NCI-H2081 (cell line): ENCODE results near the gene RPL13.
"Not testable (repeated sequence)": the region's sequence is repeated elsewhere in the genome, so short reads cannot be mapped to it uniquely, and the experiment has no call there.

Experiments
- DNase-seq, 2 experiments: peaks; one replicate each; lab custom pipeline; 2025; lab: John Stamatoyannopoulos, UW

The RPL13 gene

DNA sequence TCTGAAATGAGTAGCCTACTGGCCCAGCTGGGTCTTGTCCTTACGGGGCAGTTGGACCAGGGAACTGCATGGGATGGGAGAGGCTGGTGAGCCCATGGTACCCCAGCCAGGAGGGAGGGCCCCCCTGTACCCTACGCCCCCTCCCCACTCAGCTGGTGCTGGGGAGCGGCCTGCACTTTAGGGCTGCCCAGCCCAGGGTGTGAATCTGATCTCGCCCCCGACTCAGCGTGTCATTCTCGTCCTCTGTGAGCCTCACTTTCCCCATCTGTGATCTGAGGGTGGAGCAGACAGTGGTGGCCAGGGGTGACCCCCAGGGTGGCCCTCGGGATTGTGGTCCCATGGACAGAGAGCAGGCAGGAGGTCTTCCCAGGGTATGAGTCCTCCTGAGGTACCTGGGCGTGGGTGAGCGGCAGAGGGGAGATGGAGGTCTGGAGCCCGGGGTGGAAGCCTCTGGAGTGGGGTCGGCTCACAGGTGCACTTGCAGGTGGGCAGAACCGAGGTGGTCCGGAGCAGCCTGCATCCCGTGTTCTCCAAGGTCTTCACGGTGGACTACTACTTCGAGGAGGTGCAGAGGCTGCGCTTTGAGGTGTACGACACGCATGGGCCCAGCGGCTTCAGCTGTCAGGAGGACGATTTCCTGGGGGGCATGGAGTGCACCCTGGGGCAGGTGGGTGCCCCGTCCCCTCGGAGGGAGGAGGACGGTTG lies 16.7 kb downstream of the RPL13 start:
- DNase-seq, result no peak

DNA sequence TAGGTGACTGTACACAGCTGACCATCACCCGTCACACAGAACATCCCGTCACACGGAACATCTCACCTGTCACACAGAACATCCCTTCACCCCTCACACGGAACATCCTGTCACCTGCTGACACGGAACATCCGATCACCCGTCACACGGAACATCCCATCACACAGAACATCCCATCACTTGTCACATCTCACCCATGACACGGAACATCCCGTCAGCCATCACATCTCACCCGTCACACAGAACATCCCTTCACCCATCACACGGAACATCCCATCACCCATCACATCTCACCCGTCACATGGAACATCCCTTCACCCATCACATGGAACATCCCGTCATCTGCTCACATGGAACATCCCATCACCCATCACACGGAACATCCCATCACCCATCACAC lies 18.9 kb downstream of the RPL13 start:
- no peak for DNase-seq

DNA sequence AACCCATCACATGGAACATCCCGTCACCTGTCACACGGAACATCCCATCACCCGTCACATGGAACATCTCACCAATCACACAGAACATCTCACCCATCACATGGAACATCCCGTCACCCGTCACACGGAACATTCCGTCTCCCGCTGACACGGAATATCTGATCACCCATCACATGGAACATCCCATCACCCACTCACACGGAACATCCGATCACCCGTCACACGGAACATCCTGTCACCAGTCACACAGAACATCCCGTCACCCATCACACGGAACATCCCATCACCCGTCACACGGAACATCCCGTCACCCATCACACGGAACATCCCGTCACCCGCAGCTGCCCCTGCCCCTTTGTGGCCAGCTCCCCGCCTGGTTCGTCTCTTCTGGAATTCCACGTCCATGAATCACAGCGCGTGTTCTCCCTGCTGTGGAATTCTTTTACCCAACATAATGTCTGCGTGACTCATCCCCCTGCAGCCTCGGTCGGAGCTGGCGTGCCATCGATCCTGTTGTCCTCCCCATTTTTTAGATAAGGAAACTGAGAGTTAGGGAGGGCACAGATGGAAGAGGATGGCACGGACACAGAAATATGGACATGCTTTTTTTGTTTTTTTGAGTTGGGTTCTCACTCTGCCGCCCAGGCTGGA lies 20.7 kb downstream of the RPL13 start:
- no peak for DNase-seq

DNA sequence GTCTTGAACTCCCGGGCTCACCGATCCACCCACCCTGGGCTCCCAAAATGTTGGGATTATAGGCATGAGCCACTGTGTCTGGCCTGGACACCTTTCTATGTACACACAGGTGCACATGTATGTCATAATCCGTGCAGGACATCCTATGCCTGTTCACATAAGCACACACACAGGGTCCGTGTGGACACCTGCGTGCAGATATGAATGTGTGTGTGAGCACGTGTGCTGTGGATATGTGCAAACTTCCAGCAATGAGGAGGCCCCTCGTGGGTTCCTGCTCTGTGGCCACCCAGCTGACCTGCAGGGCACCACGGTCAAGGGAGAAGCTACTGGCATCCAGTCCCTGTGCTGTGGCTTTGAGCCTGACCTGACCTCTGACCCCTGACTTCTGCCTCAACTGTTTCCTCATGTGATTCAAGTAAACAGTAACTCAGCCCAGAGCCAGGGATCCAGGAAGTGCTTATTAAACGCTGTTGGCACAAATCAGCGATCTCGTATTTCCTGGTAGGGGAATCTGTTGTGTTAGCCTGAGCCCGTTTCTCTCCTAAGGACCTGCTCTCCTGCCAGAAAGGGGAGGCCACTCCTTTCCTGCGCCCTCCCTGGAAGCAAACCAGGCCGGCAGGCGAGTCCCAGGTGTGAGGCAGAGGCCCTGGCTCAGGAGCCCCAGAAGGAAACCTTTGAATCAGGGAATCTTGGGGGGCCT lies 21.5 kb downstream of the RPL13 start:
- DNase-seq, result peak; percentile 35 to 75

DNA sequence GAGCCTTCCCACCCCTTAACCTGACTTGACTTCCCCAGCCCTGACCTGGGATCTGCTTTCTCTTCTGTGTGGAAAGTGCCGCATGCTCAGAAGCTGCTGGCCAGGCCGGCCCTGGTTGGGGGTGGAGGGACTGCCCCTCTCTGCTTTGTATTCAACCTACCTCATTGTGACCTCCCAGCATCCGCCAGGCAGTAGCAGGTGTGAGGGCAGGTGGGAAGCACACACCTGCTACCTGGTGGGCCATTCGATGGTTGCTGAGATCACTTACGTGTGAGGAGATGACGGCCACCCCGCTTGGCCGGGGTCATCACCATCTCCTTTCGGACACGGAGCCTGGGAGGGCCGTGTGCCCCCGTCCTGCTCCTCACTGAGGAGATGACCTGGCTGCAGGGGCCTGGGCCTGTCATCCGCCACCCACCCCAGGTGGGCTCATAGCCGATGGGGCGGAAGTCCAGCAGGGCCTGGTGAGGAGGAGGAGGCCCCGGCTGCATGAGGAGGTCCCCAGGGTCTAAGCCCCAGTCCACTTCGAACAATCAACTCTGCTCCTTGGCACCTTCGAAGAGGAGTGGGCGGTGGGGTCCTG lies 22.2 kb downstream of the RPL13 start:
- DNase-seq, result peak in 1 of 2 experiments; percentile 5

DNA sequence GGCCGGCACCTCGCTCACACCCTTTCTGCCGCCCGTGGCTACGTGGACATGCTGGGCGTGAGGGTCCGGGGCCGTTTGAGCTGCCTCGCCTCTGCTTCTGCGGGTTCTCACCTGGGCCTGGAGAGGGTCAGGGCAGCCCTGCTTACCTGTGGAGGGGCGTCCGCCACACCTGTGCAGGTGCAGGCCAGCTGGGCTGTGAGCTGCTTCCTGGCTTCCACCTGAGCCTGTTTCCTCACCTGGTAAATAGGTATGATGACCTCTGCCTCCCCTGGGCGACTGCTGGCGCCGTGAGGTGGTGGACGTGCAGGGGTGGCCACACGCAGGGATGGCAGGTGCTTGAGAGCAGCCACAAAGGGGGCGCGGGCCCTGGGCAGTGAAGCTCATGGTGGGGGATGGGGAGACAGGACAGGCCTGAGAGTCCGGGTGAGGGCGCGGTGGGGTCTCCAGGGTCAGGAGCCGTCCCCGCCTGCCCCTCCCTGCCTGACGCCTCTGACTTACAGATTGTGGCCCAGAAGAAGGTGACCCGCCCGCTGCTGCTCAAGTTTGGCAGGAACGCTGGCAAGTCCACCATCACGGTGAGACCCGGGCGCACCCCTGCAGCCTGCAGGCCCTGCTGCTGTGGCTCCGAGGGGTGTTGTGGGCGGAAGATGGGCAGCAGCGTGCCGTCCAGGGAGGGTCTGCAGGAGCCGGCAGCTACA lies 22.9 kb downstream of the RPL13 start:
- no peak for DNase-seq

DNA sequence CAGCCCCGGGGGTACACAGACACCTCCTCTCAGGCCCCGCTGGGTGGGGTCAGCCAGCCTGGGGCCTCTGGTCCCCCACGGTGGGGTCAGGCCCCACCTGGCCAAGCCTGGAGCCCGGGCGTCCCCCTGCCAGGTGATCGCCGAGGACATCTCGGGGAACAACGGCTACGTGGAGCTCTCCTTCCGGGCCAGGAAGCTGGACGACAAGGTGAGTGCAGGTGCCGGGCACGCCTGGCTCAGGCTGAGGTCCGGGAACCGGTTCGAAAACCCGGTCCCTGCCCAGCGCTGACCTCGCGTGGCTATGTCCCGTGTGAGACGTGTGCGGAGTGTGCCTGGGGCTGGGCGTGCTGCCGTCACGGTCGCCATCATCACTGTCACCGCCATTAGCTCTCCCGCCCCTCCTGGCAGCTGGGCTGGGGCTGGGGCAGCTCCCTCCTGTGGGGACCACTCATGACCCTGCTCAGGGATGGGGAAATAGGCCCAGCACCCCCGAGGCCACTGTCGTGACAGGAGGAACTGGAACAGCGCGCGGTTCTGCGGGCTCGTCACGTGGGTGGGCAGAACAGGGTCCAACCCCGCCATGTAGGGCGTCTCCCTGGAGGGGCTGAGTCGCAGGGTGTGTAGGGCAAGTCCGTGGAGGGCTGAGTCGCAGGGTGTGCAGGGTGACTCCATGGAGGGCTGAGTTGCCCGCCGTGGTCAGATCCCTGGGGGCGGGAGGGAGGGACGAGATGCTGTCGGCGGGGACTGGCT lies 23.6 kb downstream of the RPL13 start:
- no peak for DNase-seq

DNA sequence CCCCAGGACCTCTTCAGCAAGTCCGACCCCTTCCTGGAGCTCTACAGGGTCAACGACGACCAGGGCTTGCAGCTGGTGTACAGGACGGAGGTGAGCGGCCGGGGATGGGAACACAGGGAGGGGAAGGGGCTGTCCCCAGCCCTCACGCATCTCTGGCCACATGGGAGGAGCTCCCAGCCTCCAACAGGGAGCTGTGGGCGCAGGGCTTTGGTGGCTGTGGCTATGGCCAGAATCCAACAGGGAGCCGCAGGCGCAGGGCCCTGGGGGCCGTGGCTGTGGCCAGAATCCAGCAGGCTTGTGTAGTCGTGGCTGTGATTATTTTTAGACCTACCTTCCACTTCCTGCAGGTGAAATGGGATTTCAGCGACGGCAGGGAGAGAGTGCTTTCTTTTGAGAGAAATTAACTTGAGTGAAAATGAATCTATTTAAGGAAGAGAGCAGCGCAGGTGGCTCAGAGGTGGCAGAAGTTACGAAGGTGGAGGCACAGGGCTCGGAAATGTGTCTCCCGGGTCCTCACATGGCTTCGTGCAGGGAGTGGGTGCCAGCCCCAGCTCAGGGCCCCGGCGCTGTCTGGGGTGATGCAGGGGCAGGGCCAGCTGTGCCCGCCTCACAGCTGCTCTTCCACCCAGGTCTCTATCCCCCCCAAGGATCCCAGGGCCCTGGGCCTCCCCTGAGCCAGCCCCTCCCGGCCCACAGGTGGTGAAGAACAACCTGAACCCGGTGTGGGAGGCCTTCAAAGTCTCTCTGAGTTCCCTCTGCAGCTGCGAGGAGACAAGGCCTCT lies 24.5 kb downstream of the RPL13 start:
- DNase-seq, result peak; percentile 52 to 78

DNA sequence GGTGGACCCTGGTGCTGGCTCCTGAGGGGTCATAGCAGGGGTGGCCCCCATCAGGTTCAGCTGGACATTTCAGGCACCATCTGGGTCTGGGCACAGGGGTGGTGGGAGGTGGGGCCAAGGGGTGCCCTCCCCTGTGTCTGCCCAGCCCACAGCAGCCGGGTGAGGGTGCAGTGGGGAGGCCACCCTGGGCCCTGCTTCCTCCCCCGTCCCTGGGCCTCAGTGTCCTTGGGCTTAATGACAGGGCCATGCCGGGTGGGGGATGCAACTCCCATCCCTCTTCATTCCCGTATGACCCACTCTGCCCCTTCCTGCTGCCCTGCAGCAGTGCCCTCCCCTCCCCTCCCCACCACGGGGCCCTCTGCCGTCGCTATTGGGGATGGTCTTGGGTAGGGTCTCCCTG lies 25.7 kb downstream of the RPL13 start:
- no peak for DNase-seq

DNA sequence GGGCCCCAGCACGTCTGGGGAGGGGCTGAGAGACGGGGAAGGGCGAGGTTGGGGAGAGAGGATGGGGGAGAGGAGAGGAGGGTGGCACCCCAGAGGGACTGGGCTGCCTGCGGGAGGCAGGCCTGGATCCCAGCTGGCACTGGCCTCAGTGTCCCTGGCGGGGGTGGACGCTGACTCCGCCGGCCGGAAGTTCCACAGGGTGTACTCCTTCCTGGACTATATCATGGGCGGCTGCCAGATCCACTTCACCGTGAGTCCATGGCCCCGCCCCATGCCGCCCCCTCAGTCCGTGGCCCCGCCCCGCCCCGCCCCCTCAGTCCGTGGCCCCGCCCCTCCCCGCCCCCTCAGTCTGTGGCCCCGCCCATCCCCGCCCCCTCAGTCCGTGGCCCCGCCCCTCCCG lies 26.4 kb downstream of the RPL13 start:
- DNase-seq, result no peak

DNA sequence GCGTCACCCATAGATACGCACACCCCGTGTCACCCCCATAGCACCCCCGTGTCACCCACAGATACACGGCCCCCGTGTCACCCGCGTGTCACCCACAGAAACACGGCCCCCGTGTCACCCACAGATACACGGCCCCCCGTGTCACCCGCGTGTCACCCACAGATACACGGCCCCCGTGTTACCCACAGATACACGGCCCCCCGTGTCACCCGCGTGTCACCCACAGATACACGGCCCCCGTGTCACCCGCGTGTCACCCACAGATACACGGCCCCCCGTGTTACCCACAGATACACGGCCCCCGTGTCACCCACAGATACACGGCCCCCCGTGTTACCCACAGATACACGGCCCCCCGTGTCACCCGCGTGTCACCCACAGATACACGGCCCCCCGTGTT lies 27.2 kb downstream of the RPL13 start:
- DNase-seq, result not testable (repeated sequence)

DNA sequence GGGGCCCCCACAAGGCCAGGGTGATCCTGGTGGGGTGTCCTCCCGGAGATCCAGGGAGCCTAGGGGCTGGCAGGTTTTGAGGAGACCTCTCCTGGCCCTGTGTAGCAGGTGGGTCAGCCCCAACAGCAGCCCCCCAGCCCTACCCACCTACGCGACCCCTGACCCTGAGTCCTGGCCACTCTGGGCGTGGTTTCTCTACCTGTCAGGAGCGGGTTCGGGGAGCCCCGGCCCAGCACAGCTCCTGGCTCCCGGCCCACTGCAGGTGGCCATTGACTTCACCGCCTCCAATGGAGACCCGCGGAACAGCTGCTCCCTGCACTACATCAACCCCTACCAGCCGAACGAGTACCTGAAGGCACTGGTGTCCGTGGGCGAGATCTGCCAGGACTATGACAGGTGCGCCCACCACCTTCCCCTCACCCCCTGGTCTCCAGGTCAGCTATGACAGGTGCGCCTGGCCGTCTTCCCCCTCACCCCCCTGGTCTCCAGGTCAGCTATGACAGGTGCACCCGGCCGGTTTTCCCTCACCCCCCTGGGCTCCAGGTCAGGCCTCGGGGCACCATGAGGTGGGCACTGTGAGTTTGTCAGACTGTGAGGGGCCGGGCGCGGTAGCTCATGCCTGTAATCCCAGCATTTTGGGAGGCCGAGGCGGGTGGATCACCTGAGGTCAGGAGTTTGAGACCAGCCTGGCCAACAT lies 28.1 kb downstream of the RPL13 start:
- DNase-seq, result no peak

DNA sequence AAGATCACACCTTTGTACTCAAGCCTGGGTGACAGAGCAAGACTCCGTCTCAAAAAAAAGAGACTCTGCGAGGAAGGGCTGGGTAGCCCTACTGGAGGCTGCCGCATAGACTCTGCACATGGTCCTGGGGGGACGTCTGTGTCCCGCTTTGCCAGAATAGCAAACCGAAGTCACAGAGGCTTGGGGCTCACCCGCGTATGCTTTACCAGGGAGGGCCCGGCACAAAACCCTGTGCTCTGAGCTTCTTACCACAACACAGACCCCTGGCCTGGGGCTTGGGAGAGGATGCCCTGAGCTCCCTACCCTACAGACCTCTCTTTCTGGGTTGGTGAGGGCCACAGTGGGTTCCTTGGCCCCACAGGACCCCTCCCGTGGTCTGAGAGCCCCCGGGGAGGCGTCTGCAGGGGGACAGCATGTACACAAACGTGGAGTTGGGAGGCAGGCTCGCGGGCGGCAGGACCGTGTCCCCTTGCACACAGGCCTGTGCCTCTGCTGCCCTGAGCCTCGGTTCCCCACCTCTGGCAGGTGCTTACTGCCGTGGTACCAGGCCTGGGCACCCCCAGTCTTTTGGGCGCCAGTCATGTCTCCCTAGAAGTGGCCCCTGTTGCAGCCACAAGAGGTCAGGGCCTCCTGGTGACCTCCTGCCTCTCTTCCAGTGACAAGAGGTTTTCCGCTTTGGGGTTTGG lies 28.9 kb downstream of the RPL13 start:
- DNase-seq, result no peak

DNA sequence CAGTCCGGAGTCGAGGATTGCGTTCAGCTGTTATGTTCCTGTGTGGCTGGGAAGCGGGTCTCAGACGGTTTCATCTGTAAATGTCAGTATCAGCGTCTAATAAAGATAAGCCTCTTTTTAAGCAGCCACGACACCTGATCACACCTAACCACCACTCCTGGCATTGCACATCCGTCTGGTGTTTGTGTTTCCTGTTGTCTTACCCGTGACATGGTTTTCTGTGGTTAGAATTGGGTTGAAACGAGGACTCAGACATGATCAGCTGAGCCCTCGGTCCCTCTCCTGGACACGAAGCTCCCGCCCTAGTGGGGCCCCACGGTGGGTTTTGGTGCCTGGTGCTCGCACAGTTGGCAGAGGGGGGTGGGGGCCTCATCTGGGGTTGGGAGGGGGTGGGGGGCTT lies 33.4 kb downstream of the RPL13 start:
- no peak for DNase-seq

DNA sequence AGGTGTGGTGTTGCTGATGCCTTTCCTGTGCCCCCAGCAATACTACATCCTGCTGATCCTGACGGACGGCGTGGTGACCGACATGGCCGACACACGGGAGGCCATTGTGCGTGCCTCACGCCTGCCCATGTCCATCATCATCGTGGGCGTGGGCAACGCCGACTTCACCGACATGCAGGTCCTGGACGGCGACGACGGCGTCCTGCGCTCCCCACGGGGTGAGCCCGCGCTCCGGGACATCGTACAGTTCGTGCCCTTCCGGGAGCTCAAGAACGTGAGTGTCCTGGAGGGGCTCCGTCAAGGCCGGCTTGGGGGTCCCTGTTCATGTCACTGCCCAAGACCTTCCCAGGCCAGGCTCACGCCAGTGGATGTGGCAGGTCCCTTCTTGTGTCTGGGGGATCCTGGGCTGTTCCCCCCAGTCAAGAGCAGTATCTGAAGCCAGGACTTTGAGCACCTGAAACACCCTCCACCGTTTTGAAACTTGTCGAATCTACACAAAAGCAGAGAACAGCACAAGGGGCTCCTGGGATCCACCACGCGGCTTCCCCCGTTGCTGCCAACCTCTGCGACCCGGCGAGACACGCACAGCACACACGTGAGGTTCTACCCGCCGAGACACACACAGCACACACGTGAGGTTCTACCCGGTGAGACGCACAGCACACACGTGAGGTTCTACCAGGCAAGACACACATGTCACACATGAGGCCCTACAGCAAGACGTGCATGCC lies 35.0 kb downstream of the RPL13 start:
- DNase-seq, result no peak

DNA sequence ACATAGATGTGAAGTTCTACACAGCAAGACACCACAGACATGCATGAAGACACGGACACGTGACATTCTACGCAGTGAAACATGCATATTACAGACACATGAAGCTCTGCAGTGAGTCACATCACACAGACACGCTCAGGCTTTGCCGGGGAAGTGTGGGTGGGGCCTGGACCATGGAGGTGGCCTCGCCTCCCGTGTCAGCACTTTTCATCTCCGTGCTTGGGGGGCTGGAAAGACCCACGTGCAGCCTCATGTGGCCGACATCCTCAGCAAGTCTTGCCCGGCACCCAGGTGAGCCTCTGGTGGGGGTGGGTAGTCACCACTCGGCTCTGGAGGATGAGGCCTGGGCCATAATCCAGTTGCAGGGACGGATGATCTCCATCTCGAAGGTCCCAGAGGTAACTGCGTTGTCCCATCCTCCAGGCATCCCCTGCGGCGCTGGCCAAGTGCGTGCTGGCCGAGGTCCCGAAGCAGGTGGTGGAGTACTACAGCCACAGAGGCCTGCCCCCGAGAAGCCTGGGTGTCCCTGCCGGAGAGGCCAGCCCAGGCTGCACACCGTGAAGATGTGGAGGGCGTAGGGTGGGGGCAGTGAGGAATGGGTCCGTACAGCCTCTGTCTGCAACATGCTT lies 35.7 kb downstream of the RPL13 start:
- DNase-seq, result no peak

DNA sequence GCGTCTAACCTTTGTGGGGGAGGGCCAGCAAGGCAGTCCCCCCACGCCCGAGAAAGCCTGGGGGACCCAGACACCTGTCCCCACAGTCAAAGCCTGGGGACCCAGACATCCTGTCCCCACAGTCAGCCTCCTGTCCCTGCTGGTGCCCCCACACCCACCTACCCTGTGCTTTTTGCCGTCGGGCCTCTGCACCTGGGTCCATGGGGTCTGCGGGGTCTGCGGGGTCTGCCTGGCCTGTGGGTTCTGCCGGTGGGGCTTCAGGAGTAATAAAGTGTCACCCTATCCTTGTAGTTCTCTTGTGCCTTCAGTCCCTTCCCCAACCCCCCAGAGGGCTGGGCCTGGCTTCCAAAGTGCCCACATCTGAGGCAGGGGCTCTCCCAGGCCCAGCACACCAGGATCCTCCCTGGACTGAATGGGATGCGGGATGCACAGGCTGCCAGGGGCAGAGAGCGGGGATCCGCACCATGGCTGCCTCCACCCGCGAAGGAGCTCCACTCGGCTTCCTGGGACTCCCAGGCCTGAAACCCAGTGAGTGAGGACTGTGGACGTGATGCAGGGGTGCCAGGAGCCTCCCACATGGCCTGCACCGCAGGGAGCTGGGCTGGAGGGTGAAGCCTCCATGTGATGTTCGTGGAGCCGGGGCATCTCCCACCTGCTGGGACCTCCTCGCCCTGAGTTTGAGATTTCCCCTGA lies 36.6 kb downstream of the RPL13 start:
- DNase-seq, result no peak

DNA sequence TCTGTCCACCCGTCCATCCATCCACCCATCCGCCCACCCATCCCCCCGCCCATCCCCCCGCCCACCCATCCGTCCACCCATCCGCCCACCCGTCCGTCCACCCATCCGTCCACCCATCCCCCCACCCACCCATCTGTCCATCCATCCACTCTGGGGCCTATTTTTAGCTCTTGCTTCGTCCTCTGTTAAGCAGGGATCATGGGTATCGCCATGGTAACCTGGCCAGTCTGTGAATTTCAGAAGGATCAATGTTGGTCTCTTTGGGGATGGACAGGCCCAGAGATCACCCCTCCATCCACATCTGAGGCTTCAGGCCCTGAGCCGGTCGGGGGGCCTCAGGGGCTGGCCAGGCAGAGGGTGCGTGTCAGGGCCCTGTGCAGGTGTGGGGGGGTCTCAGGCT lies 37.7 kb downstream of the RPL13 start:
- DNase-seq, result no peak
